Measurements from ENCODE around the gene PLXNA3.

DNA sequence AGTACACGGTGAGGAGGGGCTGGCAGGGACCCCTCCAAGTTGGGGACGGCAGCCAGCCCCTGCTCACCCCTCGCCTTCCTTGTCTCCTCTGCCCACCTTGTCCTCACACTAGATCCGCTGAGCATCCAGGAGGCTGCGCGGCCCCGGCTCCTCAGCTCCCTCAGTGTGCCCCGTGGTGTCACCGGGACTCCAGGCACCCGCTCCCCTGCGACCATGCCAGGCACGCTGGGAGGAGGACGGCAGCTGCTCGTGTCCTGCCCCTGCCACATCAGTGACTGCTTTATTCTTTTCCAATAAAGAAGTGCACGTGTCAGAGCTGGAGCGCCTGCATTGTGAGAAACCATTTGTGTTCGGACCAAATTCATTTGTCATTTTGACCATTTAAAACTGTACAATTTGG is 7.8 kb upstream of the PLXNA3 start:
- no peak for TF ChIP-seq CTCF (IDR thresholded peaks at IDR 0.05)
- no peak for TF ChIP-seq POLR2A (IDR thresholded peaks at IDR 0.05)

Measured in adrenal gland (tissue), 5 donors.